Stimulated activated CD8-positive, alpha-beta memory T cell treated with anti-CD3 and anti-CD28 coated beads, Interleukin-7, amount 100 ng/mL, for 1 hour (primary cell): ENCODE data around the gene PCNX2.
"Not testable (repeated sequence)": the region's sequence is repeated elsewhere in the genome, so short reads cannot be mapped to it uniquely, and the experiment has no call there.

Experiments used
- DNase-seq, 2 donors: peaks; one replicate each; pipeline ENCODE4 v3.0.0-alpha.2; 2020; ENCODE audit warnings: low read depth in 2 of 2

Gene PCNX2

DNA sequence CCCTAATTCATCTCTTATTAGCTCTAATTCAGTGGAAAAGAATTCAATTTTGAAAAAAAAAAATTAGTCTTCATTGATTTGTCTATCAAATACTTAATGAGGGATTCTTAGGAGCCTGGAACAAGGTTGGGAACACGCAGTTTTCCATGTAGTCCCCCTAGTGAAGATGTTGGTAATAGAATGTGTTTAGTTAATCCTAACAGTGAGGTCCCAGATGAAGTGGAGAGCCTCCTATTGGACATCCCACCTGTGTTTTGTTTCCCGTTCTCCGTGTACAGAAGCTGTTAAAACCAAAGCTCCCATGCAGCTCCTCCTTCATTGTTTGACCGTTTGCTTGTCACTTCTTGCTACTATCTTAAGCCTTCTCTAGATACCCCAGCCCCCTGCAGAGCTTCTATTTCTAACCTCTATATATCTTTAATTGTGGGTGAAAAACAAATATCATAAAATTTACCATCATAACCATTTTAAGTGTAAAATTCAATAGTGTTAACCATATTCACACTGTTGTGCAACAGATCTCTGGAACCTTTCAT is 67.5 kb downstream of the PCNX2 start:
- no peak for DNase-seq

DNA sequence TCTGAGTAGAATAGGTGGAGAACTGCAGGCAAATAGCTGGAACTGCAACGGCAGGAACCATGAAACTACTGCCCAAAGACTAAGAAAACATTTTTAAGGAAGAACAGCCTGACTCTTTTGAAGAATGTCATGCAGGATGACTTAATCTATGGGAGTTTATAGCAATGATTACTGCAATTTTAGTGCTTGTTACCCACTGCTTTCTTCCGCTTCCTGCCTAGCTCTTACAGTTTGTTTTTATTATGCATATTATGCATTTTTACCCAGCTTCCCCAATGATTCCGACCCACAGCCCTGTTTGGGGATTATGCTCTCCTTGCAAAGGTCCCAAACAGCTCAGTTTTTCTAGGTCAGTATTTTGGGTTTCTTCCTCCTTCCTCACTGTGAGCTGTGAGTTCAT is 71.2 kb downstream of the PCNX2 start:
- DNase-seq = no peak

DNA sequence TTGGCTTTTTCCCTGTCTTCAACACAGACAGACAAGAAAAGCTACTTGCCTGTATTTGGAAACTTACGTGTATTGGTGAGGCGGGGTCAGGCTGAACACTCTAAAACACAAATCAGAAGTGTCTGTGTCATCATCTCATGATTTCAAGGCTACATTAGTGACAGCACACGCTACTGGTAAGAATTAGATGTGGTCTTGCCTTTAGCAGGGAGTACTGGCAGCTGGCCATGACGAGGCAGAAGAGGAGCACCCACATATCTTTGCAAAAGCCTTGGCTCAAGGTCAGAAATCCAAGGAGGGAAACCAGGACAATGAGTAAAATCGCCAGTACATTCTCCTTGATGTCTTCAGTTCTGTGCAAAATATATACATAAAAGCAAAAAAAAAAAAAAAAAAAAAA is 77.7 kb downstream of the PCNX2 start:
- DNase-seq = no peak

DNA sequence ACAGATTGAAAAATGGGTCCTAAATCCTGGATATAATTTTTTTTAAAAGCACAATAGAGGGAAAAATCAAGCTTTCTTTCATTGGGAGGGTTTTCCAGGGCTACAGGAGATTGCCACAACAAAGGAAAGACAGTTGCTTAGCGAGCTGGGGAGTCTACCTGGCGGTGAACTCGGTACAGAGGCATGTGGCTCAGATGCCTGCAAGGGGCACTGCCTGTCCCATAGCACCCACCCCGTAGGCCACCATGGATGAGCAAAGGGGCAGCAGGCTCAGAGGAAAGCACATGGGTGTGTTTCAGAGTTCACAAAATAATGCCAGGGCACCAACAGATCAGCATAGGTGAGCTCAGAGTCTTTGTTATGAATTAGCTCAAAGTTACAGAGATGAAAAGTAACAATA is 79.5 kb downstream of the PCNX2 start:
- DNase-seq = no peak

GRCh38 chr1:233215135-233215760 is 80.3 kb downstream of the PCNX2 start:
- no peak for DNase-seq

DNA sequence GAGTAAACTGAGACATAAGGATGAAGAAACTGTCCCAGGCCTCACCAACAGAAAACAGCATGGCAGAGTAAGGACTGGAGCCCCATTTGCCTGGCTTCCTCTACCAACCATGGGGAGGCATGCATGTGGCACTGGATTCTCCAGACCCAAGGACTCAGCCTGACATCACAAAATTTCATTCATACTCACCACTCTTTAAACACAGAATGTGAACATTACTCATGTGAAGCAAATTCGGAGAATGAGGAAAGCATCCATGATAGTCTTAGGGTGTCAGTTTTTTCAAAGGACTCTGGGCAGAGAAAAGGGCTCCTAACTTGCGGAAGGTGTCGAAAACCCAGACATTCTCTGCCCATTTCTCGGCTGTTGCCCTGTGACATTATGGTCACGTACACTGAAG is 83.9 kb downstream of the PCNX2 start:
- no peak for DNase-seq

DNA sequence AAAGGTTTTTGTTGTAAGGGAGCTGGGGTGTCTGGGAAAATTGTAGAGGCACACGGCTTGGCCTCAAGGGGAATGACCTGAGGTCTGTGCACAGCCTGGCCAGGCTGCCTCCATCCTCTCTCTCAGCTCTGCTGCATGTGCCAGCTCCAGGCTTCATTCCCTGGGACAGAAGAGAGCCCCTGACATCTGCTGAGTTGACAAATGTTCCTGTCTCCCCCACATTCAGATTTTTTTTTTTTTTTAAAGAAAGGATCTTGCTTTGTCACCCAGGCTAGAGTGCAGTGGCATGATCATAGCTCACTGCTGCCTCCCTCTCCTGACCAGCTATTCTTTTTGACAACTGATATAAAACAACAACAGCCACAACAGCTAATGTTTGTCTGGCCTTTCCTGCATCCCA is 84.4 kb downstream of the PCNX2 start:
- no peak for DNase-seq

GRCh38 chr1:233209481-233209880 is 86.0 kb downstream of the PCNX2 start:
- DNase-seq = no peak

DNA sequence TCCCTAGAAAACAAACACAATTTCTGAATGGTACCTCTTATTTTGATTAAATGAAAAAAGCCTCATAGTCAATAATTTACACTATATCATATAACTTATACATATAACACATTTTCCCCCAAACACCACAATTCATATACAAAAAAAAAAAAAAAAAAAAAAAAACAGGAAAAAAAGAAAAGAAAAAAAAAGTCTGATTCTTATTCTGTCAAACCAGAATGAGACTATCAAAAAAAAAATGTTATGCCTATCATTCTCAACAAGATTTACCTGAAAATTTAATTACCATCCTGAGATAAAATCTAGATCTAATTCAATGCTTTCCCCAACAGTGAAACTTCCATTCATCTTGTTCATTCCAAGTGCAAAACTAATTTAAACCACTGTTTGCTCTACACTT is 86.8 kb downstream of the PCNX2 start:
- no peak for DNase-seq

- DNase-seq = no peak
These were observed 97.6 kb downstream of the PCNX2 start for GRCh38 chr1:233197940-233198339.

GRCh38 chr1:233193741-233194140 is 101.8 kb downstream of the PCNX2 start:
- DNase-seq = no peak

- no peak for DNase-seq
These were observed 104.5 kb downstream of the PCNX2 start for GRCh38 chr1:233190987-233191386.

DNA sequence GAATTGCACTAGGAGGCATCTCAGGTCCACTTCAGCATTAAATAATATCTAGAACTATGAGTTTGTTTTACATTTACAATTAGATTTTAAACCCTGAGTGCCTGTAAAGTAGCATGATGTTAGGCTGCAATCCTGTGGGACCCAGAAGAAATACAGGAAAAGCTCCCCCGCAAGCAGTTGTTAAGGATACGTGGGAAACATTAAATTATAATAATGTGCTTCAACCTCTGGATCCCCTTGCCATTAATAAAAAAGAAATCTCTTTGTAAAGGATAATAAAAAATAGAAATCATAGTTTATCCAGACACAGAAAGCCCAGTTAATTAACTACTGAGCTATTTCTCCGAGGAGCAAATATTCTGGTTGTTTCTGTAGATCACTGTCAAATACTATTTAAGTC is 106.0 kb downstream of the PCNX2 start:
- DNase-seq = no peak

DNA sequence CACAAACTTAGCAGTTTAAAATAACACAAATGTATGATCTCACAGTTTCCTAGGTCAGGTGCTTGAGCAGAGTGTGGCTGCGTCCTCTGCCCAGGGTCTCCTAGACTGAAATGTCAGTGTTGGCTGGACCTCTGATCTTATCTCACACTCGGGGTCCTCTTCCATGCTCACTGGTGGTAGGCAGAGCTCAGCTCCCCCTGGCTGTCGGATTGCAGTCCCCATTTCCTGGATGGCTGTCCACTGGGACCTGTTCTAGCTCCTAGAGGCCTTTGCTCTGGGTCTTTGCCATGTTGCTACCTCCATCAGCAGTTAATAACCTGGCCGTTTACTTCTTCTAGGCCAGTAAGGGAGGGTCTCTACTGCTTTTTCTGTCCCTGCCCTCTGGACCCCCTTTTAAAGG is 107.5 kb downstream of the PCNX2 start:
- no peak for DNase-seq

GRCh38 chr1:233183226-233184020 is 112.1 kb downstream of the PCNX2 start:
- no peak for DNase-seq

DNA sequence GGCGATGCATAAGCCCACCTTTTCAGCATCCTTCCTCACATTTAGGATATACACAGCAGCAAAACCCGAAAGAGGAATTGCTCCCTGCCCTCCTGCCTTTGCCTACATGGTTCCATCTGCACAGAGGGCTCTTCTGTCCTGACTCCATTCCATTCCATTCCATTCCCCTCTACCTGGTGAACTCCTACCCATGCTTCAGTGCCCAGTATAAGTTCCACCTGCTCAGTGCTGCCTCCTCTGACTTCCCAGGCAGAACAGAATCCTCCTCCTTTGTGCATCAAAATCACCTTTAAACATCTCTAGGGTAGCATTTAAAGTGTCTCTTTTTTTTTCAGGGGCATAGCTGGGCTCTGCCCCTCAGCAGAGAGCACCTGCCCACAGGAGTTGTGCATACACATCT is 112.9 kb downstream of the PCNX2 start:
- DNase-seq = no peak

GRCh38 chr1:233180641-233181364 is 114.7 kb downstream of the PCNX2 start:
- no peak for DNase-seq

DNA sequence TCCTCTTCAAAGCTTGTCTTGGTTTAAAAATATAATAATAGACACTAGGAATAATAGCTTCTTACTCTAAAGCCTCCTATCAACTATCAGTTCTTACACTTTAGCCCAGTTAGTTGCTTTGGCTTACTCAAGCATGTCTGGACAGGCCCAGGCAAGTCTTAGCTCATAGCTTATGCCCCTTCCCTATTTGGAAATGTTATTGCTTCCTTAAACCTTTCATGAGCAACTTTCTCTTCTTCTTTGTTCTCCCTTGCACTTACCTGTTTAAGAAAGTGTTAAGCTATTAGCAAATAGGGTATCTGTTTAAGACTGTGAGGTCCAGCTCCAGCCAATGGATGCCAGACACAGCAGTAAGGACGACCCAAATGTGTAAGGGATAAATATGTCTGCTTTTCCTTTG is 115.9 kb downstream of the PCNX2 start:
- not testable (repeated sequence) for DNase-seq

DNA sequence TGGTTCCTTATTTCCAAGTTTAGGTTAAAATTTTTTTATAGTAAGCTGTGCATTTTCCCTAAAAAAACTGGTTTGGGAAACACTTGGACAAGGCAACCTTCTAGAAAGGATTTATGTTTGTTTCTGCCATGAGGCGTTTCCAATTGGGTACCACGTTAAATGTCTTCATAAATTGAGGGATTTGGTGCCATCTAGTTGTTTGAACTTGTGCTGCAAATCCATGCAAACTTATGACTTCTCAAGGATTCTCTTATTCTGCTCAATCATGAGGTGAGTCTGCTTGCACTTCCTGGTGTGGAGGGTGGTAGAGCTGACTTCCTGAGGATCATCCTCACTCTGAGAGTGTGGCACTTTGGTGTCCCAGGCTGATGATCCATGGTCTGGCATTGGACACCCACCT is 123.3 kb downstream of the PCNX2 start:
- DNase-seq = no peak

DNA sequence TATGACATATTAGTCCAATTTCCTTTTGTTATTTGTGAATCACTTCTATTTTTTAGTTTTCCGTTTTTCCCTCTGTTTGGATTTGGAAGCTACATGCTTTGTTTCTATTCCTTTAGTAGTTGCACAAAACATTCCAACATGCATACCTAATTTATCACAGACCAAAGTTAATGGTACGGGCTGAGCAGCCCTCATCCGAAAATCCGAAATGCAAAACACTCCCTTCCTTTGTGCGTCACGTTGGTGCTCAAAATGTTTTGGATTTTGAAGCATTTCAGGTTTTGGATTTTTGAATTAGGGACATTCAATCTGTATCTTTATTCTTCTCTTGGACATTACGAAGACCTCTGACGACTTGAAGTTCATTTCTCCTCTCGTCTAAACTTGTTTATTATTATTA is 124.8 kb downstream of the PCNX2 start:
- no peak for DNase-seq

DNA sequence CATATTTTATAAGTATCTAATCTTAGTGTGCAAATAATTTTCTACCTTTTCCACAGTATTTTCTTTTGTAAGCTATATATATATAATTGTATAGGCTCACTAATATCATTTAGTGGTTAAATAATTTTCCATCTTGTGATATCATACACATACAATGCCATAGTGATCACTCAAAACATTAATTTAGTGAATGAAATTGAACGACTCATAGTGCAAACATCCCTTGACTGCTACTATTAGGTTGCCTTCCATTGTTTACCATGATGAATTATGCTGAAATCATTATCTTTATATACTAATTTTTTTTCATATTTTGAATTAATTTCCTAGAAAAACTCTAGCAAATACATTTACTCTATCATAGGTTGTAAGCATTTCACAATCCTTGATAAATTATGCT is 127.1 kb downstream of the PCNX2 start:
- no peak for DNase-seq

DNA sequence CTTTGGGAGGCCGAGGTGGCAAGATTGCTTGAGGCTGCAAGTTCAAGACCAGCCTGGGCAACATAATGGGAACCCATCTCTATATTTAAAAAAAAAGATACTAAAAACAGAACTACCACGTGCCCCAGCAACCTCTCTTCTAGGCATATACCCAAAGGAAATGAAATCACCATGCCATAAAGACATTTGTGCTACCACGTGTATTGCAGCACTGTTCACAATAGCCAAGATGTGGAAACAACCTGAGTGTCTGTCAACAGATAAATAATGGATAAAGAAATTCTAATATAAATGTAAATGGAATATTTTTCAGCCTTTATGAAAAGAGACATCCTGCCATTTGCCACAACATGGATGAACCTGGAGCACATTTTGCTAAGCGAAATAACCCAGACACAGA is 128.6 kb downstream of the PCNX2 start:
- no peak for DNase-seq

DNA sequence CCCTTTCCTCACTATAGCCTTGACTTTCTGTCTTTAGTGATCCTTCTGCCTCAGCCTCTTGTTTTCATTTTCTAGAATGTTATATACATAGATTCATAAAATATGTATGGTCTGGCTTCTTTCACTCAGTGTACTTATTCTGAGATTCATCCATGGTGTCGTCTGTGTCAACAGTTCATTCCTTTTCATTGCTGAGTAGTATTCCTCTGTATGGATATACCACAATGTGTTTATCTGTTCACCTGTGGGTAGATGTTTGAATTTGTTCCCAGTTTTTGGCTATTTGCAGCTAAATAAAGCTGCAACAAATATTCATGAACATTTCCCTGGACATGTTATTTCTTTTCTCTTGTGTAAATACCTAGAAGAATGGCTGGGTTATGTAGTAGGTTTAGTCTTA is 131.8 kb downstream of the PCNX2 start:
- DNase-seq = no peak
